ENCODE measurements around the gene SPANXN2. TPM values are rescaled to one million over a fixed set of nuclear protein-coding genes. Genes with fewer than 3 reads are reported as not detected.
"Not testable (repeated sequence)": the region's sequence is repeated elsewhere in the genome, so short reads cannot be mapped to it uniquely, and the experiment has no call there.

SPANXN2 gene, protein sequence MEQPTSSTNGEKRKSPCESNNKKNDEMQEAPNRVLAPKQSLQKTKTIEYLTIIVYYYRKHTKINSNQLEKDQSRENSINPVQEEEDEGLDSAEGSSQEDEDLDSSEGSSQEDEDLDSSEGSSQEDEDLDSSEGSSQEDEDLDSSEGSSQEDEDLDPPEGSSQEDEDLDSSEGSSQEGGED
- polyA plus RNA-seq (not detected in 2 replicates), polyA minus RNA-seq (not detected in 2 replicates)

DNA sequence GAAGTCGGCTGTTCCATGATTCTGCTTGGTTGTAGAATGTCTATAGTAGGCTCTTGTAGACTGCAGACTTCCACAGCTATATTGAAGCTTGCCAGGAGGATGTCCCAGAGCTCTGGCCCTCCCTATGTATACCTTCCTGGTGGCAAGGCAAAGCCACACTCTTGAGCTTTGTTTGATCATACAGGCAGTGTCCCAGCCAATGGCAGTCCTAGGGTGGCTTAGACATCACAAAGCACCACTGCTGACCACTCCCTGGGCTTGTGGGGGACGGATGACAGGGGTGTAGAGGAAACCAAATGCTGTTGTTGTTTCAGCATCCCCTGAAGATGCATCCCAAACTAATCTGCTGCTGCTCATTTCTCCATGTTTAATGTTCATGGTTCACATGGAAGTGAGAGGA lies at the start of gene SPANXN2:
SPANXN2 (minus strand) TSS at position 101 of the 400 bp plus-strand sequence; CDS start at position 17, 84 bp downstream.
- not testable (repeated sequence) for H3K27me3 ChIP-seq (ENCODE audit: insufficient read depth, low read depth, low read length); H4K20me1 ChIP-seq (ENCODE audit: insufficient read depth); H3K79me2 ChIP-seq (replicated peaks; ENCODE audit: insufficient read depth, low read length); H2AFZ ChIP-seq (ENCODE audit: low read depth, low read length); H3K36me3 ChIP-seq (ENCODE audit: insufficient read depth, low read length); H3K9ac ChIP-seq (ENCODE audit: low read length); H3F3A ChIP-seq (ENCODE audit: insufficient read depth, low read length, poor library complexity, severe bottlenecking); H3K4me2 ChIP-seq (ENCODE audit: low read length); H3K27ac ChIP-seq (ENCODE audit: low read length); H3K9me2 ChIP-seq (ENCODE audit: insufficient read depth, low read length); H3K9me3 ChIP-seq (ENCODE audit: low read length); H3K4me3 ChIP-seq (ENCODE audit: low read length)

DNA sequence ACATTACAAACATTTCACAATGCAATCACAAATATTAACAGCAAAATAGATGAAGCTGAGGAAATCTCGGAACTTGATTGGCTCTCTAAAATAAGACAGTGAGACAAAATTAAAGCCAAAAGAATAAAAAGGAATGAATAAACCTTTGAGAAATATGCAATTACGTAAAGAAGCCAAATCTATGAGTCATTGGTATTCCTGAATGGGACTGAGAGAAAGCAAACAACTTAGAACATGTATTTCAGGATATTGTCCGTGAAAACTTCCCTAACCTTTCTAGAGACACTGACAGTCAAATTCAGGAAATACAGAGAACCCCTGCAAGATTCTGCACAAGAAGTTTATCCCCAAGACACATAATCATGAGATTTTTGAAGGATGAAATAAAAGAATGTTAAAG lies 48.4 kb upstream of the SPANXN2 start:
- Histone ChIP-seq H4K20me1 (ENCODE audit: insufficient read depth) (no peaks in the 10 kb centered on the region), H3K9me3 (ENCODE audit: low read length) (no peaks in the 10 kb centered on the region), H3K9me2 (ENCODE audit: insufficient read depth, low read length) (no peaks in the 10 kb centered on the region), H3K4me2 (ENCODE audit: low read length) (no peak overlapping the region), H3K36me3 (ENCODE audit: insufficient read depth, low read length) (no peaks in the 10 kb centered on the region), H3K27me3 (ENCODE audit: insufficient read depth, low read depth, low read length) (no peaks in the 10 kb centered on the region), H3K9ac (ENCODE audit: low read length) (no peak overlapping the region), H3K27ac (ENCODE audit: low read length) (no peak overlapping the region), H2AFZ (ENCODE audit: low read depth, low read length) (no peak overlapping the region), H3K79me2 (replicated peaks; ENCODE audit: insufficient read depth, low read length) (no peaks in the 10 kb centered on the region), H3F3A (ENCODE audit: insufficient read depth, low read length, poor library complexity, severe bottlenecking) (no peaks in the 10 kb centered on the region), H3K4me3 (ENCODE audit: low read length) (no peak overlapping the region)
- TF ChIP-seq, protein P1, sequence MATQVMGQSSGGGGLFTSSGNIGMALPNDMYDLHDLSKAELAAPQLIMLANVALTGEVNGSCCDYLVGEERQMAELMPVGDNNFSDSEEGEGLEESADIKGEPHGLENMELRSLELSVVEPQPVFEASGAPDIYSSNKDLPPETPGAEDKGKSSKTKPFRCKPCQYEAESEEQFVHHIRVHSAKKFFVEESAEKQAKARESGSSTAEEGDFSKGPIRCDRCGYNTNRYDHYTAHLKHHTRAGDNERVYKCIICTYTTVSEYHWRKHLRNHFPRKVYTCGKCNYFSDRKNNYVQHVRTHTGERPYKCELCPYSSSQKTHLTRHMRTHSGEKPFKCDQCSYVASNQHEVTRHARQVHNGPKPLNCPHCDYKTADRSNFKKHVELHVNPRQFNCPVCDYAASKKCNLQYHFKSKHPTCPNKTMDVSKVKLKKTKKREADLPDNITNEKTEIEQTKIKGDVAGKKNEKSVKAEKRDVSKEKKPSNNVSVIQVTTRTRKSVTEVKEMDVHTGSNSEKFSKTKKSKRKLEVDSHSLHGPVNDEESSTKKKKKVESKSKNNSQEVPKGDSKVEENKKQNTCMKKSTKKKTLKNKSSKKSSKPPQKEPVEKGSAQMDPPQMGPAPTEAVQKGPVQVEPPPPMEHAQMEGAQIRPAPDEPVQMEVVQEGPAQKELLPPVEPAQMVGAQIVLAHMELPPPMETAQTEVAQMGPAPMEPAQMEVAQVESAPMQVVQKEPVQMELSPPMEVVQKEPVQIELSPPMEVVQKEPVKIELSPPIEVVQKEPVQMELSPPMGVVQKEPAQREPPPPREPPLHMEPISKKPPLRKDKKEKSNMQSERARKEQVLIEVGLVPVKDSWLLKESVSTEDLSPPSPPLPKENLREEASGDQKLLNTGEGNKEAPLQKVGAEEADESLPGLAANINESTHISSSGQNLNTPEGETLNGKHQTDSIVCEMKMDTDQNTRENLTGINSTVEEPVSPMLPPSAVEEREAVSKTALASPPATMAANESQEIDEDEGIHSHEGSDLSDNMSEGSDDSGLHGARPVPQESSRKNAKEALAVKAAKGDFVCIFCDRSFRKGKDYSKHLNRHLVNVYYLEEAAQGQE (IDR thresholded peaks at IDR 0.05; ENCODE audit: borderline replicate concordance), result no peak
- TF ChIP-seq, protein P2, sequence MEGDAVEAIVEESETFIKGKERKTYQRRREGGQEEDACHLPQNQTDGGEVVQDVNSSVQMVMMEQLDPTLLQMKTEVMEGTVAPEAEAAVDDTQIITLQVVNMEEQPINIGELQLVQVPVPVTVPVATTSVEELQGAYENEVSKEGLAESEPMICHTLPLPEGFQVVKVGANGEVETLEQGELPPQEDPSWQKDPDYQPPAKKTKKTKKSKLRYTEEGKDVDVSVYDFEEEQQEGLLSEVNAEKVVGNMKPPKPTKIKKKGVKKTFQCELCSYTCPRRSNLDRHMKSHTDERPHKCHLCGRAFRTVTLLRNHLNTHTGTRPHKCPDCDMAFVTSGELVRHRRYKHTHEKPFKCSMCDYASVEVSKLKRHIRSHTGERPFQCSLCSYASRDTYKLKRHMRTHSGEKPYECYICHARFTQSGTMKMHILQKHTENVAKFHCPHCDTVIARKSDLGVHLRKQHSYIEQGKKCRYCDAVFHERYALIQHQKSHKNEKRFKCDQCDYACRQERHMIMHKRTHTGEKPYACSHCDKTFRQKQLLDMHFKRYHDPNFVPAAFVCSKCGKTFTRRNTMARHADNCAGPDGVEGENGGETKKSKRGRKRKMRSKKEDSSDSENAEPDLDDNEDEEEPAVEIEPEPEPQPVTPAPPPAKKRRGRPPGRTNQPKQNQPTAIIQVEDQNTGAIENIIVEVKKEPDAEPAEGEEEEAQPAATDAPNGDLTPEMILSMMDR (IDR thresholded peaks at IDR 0.05; ENCODE audit: poor library complexity, severe bottlenecking), result no peak
- TF ChIP-seq POLR2AphosphoS5 (IDR thresholded peaks at IDR 0.05), result no peak
- TF ChIP-seq TAF1 (IDR thresholded peaks at IDR 0.05; ENCODE audit: low read depth), result no peak
- no peak for TF ChIP-seq EP300 (conservative IDR thresholded peaks at IDR 0.05; ENCODE audit: poor library complexity, severe bottlenecking)

GRCh38 chrX:143767789-143768188 lies 47.2 kb upstream of the SPANXN2 start:
- H3K79me2 ChIP-seq (replicated peaks; ENCODE audit: insufficient read depth, low read length); H3K4me3 ChIP-seq (ENCODE audit: low read length): not testable (repeated sequence)

More at GRCh38 chrX:143767789-143768188, 47.2 kb upstream of the SPANXN2 start:
- H3F3A ChIP-seq (ENCODE audit: insufficient read depth, low read length, poor library complexity, severe bottlenecking); H3K9me3 ChIP-seq (ENCODE audit: low read length); H3K4me2 ChIP-seq (ENCODE audit: low read length); H3K27me3 ChIP-seq (ENCODE audit: insufficient read depth, low read depth, low read length); H3K9me2 ChIP-seq (ENCODE audit: insufficient read depth, low read length); H3K9ac ChIP-seq (ENCODE audit: low read length); H4K20me1 ChIP-seq (ENCODE audit: insufficient read depth); H2AFZ ChIP-seq (ENCODE audit: low read depth, low read length); H3K27ac ChIP-seq (ENCODE audit: low read length); H3K36me3 ChIP-seq (ENCODE audit: insufficient read depth, low read length): not testable (repeated sequence)
